LNCAP (cell line): ENCODE measurements around the gene PSMC1.

Source experiments
- CTCF ChIP-seq: fragments of 450-650 bp; IDR thresholded peaks from 2 replicates; pipeline ENCODE4 v1.5.1; 2017; ENCODE audit warnings: mild to moderate bottlenecking

Gene PSMC1

GRCh38 chr14:90300611-90301047, 44.3 kb downstream of the PSMC1 start:
- no peak for TF ChIP-seq CTCF

GRCh38 chr14:90301122-90301521, 44.8 kb downstream of the PSMC1 start:
- TF ChIP-seq CTCF: no peak

- peak; percentile 76 for TF ChIP-seq CTCF
Measured at GRCh38 chr14:90301668-90302090, 45.3 kb downstream of the PSMC1 start.

- TF ChIP-seq CTCF: no peak
Measured at GRCh38 chr14:90302529-90303303, 46.4 kb downstream of the PSMC1 start.

GRCh38 chr14:90303473-90303872, 47.1 kb downstream of the PSMC1 start:
- no peak for TF ChIP-seq CTCF

- no peak for TF ChIP-seq CTCF
Measured at GRCh38 chr14:90304502-90304901, 48.1 kb downstream of the PSMC1 start.

- no peak for TF ChIP-seq CTCF
Measured at GRCh38 chr14:90305176-90305601, 48.8 kb downstream of the PSMC1 start.

GRCh38 chr14:90308561-90308960, 52.2 kb downstream of the PSMC1 start:
- TF ChIP-seq CTCF: no peak
